HCT116 (cell line): ENCODE results near the gene GMDS.

Source experiments
- SIN3A ChIP-seq: IDR thresholded peaks from 2 replicates; pipeline ENCODE4 v1.6.1; 2012; ENCODE audit warnings: low read depth
- TCF7L2 ChIP-seq: IDR thresholded peaks from 2 replicates; pipeline ENCODE4 v1.7.0; 2011; ENCODE audit warnings: borderline replicate concordance, inconsistent platforms; ENCODE audit not compliant: insufficient read depth, insufficient read length; ENCODE audit errors: extremely low read depth
- YY1 ChIP-seq: IDR thresholded peaks from 2 replicates; pipeline ENCODE4 v1.6.1; 2011; ENCODE audit warnings: low read length, low read depth, moderate library complexity, mild to moderate bottlenecking; ENCODE audit not compliant: insufficient replicate concordance; ENCODE audit errors: extremely low read depth
- TF ChIP-seq, protein P1 (sequence below), 3 experiments: fragments of 200-600 bp in 1 of 3; sonication (generic) in 1 of 3; IDR thresholded peaks in 2 of 3; conservative IDR thresholded peaks in 1 of 3; 2 replicates each; pipeline ENCODE4 v1.5.1; 2012 to 2017; ENCODE audit warnings: low read depth in 2 of 3, low read length in 2 of 3, antibody characterized with exemption in 1 of 3, borderline replicate concordance in 1 of 3, control low read depth in 1 of 3, mild to moderate bottlenecking in 1 of 3, mixed read lengths in 1 of 3, mixed run types in 1 of 3, moderate library complexity in 1 of 3; ENCODE audit not compliant: insufficient read depth in 1 of 3
- TF ChIP-seq, protein P2 (sequence below): IDR thresholded peaks from 2 replicates; pipeline ENCODE4 v1.6.1; 2012
- TF ChIP-seq, protein P3 (sequence below): IDR thresholded peaks from 2 replicates; pipeline ENCODE4 v1.6.1; 2012
- TF ChIP-seq, protein P4 (sequence below): IDR thresholded peaks from 2 replicates; pipeline ENCODE4 v1.6.1; 2012; ENCODE audit warnings: low read depth

DNA sequence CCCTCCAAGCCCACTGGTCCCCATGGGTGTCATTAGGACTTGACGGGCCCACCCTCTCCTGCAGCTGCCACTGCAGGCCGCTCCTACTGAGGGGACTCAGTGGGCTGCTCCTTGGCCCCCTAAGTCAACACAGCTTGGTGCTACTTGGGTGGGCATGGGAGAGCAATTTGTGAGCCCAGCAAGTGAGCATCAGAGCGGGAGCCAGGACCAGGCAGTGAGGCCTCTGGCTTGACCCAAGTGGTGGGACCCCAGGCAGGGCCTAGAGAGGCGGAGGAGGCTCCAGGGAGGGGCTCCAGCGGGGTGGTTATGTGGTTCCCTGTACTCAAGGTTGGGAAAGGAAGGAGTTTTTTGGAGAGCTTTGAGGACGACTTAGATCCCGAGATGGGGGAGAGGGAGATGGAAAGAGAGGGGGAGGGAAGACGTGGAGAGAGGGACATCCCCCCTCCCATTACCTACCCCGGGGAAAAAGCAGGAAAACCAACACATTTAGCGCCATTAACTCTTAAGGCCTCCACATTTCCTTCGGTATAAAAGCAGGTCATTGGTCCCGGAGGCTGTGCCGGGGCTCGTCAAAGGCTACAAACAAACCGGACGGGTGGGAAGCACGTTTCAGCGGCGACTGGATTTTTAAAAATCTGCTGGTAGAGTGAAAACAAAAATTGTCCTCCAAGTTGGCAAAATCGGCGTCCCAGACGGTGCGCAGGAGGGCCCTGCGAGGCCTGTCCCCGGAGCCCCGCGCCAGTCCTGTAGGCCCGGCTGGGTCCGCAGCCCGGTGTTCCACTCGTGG is 626.9 kb downstream of the GMDS start:
- no peak for TF ChIP-seq SIN3A
- TF ChIP-seq, protein P1, sequence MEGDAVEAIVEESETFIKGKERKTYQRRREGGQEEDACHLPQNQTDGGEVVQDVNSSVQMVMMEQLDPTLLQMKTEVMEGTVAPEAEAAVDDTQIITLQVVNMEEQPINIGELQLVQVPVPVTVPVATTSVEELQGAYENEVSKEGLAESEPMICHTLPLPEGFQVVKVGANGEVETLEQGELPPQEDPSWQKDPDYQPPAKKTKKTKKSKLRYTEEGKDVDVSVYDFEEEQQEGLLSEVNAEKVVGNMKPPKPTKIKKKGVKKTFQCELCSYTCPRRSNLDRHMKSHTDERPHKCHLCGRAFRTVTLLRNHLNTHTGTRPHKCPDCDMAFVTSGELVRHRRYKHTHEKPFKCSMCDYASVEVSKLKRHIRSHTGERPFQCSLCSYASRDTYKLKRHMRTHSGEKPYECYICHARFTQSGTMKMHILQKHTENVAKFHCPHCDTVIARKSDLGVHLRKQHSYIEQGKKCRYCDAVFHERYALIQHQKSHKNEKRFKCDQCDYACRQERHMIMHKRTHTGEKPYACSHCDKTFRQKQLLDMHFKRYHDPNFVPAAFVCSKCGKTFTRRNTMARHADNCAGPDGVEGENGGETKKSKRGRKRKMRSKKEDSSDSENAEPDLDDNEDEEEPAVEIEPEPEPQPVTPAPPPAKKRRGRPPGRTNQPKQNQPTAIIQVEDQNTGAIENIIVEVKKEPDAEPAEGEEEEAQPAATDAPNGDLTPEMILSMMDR (IDR thresholded peaks at IDR 0.05 in 2 of 3, conservative IDR thresholded peaks at IDR 0.05 in 1 of 3; ENCODE audit: borderline replicate concordance in 1 of 3, insufficient read depth in 1 of 3, low read depth in 2 of 3, low read length in 2 of 3) = no peak
- TF ChIP-seq YY1 = no peak
- TF ChIP-seq, protein P2, sequence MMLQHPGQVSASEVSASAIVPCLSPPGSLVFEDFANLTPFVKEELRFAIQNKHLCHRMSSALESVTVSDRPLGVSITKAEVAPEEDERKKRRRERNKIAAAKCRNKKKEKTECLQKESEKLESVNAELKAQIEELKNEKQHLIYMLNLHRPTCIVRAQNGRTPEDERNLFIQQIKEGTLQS = no peak
- TF ChIP-seq, protein P3, sequence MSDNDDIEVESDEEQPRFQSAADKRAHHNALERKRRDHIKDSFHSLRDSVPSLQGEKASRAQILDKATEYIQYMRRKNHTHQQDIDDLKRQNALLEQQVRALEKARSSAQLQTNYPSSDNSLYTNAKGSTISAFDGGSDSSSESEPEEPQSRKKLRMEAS = no peak
- no peak for TF ChIP-seq TCF7L2
- TF ChIP-seq, protein P4, sequence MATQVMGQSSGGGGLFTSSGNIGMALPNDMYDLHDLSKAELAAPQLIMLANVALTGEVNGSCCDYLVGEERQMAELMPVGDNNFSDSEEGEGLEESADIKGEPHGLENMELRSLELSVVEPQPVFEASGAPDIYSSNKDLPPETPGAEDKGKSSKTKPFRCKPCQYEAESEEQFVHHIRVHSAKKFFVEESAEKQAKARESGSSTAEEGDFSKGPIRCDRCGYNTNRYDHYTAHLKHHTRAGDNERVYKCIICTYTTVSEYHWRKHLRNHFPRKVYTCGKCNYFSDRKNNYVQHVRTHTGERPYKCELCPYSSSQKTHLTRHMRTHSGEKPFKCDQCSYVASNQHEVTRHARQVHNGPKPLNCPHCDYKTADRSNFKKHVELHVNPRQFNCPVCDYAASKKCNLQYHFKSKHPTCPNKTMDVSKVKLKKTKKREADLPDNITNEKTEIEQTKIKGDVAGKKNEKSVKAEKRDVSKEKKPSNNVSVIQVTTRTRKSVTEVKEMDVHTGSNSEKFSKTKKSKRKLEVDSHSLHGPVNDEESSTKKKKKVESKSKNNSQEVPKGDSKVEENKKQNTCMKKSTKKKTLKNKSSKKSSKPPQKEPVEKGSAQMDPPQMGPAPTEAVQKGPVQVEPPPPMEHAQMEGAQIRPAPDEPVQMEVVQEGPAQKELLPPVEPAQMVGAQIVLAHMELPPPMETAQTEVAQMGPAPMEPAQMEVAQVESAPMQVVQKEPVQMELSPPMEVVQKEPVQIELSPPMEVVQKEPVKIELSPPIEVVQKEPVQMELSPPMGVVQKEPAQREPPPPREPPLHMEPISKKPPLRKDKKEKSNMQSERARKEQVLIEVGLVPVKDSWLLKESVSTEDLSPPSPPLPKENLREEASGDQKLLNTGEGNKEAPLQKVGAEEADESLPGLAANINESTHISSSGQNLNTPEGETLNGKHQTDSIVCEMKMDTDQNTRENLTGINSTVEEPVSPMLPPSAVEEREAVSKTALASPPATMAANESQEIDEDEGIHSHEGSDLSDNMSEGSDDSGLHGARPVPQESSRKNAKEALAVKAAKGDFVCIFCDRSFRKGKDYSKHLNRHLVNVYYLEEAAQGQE = no peak
